Stromal cell of bone marrow (primary cell): ENCODE results near the gene BABAM2.
"Not testable (repeated sequence)": the region's sequence is repeated elsewhere in the genome, so short reads cannot be mapped to it uniquely, and the experiment has no call there.

Experiments
- DNase-seq: peaks from one replicate; pipeline ENCODE4 v3.0.0-alpha.2; 2012; ENCODE audit warnings: low read depth

The BABAM2 gene

GRCh38 chr2:28318023-28318422 is 427.5 kb downstream of the BABAM2 start:
- DNase-seq, result no peak

- DNase-seq, result no peak
These were observed 428.1 kb downstream of the BABAM2 start for GRCh38 chr2:28318462-28319117.

DNA sequence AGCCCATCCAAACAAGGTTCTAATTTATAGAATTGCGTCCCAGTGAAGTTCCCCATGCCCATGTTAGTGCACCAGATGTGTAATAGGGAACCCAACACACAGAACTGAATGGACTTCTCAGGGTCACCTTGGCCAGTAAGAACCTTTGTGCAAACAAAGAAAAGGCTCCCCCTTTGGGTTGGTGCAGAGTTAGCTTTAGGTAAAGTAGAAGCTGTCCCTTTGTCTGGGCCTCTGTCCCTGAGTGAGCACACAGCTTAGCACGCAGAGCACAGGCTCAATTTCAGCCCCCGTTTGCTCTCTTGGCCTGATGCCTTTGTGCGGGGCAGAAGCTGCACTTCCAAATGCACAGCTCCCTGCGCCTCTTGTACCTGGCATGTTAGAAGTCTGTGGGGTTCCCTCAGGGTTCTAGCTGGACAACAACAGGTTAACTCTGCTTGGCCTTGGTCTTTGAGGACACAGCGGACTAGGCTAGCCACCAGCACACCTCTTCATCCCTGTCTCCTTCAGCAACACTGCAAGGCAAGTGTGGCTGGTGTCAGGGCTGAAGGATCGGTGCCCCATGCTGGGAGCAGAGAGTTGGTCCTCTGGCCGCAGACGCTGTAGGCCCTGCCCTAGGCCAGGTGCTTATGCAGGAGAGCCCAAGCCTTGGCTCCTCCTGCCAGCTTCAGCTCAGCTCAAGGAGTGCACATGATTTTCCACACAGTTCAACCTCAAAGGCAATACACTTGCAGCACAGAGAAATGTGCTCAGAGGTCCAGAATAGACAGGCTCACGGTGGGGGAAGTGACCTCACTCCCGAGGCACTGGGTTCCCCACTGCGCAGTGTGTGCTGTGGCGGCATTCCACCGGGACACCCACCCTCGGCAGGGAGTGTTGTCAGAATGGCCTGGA is 428.8 kb downstream of the BABAM2 start:
- peak; percentile 38 for DNase-seq

DNA sequence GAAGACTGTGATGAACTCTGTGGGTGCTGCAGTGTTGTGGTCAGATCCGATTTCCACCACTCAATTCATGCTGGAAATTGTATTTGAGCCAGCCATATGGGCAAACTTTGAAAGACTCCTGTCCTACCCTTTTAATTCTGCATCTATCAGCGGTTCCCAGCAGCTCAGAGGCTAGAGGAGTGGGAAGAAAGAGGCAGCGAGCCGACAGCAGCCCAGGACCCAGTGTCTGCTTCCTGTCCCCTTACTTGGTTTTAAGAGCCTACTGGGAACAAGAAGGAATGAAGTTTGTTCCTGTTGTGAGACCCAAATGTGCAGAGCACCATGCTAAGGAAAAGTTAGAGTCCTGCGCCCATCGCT is 429.5 kb downstream of the BABAM2 start:
- DNase-seq, result no peak

GRCh38 chr2:28320371-28320770 is 429.8 kb downstream of the BABAM2 start:
- no peak for DNase-seq

DNA sequence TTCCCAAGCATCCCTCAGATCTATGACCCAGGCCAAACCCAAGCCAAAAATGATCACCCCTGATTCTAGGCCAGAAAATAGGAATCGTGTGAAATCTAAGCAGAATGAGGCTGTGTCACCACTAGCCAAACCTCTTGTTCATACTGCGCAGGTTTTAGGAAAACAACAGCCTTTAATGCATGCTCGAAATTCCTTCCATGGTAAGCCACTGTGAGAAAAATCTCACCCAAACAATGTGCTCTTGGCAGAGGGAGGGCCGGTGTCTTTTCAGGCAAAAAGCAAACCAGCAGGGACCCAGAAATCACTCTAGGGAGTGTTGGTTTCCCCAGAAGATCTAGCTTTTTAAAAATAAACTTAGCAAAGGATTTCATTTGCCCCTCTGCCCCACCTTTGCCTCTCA is 430.9 kb downstream of the BABAM2 start:
- DNase-seq, result peak; percentile 28

DNA sequence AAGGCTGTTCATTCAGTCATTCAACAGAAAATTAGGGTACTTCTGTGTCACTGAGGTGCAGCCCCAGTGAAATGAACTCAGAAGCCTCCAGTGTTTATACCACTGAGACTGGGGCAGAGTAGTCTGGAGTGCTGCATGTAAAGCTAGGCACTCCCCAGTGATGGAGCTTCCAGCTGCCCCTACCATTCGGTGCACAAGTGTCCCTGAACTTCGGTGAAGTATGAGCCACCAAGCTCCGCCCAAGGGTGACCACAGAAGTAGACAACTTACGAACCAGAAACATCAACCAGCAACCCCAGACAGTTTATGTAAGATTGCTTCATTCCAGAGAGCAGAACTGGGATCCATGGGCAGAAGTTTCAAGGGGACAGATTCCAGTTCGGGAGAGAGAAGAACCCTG is 431.5 kb downstream of the BABAM2 start:
- DNase-seq, result no peak

DNA sequence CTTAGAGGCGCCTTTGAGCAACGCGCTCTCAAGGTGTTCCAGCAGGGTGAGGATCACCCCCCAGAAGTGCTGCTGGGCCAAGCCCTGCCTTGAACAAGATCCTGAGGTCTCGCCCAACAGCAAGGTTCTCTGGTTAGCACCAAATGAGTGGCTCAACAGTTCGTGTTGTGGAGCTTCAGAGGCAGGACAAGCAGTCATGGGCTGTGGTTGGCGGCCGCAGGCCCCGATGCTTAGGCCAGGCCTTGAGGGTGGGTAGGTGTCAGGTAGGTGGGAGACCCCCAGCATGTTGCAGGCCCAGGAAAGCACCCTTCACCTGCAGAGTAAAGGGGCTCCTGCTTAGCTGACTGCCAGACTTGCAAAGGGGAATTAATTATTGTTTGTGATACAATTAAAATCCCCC is 431.9 kb downstream of the BABAM2 start:
- DNase-seq, result no peak

GRCh38 chr2:28322981-28323396 is 432.5 kb downstream of the BABAM2 start:
- no peak for DNase-seq

DNA sequence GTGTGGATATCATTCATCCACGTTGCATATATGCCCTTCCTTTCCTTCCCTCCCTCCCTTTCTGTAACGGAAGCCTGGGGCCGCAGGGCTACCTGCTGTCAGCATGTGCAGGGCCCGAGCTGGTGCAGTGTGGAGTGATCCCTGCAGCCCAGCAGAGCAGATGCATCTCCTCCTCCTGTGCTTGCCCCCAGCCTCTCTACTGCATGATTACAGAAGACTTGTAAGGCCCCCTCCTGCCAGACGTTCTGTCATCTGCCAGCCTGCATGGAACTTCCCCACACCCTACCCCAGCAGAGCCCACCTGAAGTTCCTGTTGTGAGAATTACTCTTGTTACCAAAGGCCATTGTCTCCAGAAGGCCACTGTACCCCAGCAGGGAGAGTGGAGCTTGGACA is 434.6 kb downstream of the BABAM2 start:
- DNase-seq, result no peak

DNA sequence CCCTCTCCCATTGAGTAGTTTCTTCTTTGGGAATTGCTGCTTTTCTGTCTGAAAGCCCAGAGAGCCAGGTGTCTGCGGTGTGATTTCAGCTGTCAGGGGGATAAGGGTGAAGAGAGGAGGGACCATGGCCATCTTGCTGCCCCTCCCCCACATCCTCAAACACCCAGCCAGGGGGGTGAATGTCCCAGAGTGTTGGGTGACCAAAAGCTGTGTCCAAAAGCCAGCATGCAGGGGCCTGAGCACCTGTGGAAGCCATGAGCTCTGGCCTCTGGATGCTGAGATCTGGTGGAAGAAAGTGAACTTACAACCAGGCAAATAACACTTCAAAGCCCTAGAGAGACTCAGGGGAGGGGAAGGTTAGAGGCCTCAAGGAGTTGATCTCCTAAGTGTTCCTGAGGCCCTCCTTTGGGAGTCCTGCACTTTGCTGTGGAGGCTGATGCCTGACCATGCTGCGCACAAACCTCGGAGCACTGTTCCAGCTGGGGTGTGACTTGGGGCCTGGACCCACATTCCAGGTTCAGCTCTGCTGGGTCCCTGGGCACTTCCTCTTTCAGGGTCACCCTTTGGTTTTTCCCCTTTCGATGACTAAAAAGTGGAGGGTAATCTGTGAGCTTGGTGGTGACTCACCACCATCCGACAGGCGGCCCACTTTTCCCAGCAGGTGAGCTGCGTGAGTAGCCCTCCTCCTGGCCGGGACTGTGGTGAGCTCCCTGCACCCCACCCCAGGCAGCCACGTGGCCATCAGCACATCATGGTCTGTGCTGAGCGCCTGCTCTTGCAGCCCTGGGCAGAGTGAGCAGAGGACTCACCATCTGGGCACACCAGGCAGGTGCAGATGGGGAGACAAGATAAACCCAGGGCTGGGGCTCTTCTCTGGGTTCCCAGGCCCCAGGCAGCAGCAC is 435.3 kb downstream of the BABAM2 start:
- DNase-seq, result no peak

DNA sequence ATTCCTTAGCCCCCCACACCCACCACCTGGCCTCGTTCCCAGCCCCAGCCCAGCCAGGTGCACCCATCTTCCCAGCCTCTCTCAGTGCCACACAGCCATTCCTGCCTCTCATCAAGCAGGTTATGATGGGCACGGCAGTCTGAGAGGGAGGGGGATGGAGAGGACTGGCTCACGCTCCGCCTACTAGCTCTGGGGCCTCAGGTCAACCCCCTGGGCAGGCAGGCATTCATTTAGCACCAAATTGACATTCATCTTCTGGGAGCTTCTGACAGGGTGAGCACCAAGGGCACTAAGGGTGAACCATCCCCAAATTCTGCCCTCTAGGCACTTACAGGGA is 435.9 kb downstream of the BABAM2 start:
- no peak for DNase-seq

GRCh38 chr2:28326881-28327505 is 436.5 kb downstream of the BABAM2 start:
- DNase-seq, result no peak

DNA sequence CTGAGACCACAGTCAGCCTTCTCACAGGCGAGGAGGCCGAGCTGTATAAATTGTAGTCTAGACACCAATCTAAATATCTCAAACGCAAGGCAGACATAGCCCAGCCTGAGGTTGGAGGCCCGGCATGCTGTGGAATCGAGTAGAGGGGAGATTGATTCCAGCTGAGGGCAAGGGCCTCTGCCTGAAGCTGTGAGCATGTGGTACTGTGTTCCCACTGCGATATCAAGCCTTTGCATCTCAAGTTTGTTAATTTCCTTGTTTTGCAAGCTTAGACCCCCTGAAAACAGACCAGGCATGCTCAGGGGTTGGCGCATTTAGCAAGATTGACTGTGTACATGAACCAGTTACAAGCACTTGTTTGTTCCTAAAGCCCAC is 437.0 kb downstream of the BABAM2 start:
- no peak for DNase-seq

- DNase-seq, result peak; percentile 76
These were observed 437.7 kb downstream of the BABAM2 start for GRCh38 chr2:28327956-28328922.

DNA sequence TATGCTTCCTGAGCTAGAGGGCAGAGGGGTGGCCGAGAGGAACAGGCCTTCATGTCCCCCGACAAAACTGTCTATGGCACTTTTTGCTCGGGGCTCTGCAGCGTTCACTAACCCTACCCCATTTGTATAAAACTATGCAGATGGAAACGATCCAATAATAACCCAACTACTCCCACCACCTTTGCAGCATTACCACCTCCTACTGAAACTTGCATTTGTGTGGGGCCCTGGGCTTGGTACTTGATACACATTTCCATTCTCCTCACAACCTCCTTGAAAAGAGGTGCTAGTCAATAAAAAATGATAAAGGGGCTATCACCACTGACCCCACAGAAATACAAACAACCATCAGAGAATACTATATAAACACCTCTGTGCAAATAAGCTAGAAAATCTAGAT is 438.7 kb downstream of the BABAM2 start:
- DNase-seq, result no peak

DNA sequence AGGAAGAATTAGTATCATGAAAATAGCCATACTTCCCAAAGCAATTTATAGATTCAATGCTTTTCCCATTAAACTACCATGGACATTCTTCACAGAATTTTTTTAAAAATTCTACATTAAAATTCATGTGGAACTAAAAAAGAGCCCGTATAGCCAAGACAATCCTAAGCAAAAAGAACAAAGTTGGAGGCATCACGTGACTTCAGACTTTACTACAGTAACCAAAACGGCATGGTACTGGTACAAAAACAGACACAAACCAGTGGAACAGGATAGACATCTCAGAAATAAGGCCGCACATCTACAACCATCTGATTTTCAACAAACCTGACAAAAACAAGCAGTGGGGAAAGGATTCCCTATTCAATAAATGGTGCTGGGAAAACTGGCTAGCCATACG is 440.2 kb downstream of the BABAM2 start:
- not testable (repeated sequence) for DNase-seq

DNA sequence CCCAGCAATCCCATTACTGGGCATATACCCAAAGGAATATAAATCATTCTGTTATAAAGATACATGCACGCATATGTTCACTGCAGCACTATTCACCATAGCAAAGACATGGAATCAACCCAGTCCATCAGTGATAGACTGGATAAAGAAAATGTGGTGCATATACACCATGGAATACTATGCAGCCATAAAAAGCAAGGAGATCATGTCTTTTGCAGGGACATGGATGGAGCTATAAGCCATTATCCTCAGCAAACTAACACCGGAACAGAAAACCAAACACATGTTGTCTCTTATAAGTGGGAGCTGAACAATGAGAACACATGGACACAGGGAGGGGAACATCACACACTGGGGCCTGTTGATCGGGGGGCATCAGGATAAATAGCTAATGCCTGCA is 441.3 kb downstream of the BABAM2 start:
- not testable (repeated sequence) for DNase-seq

DNA sequence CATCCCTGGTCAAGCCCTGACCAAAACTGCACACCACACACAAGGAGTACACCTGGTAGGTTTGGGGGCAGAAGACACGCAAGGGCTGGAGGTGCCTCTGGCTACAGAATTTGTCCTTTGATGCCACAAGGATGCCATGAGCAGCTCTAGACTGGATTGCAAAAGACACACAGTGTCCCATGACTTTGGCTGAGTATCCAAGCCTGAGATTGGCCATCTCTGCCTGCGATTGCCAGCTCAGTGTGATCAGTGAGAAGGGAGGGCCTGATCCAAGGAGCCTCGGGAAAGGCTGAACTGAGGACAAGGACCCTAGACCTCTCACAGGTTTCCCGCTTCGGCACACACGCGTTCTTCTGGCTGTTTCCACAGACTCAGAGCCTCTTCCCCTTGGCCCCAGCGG is 442.2 kb downstream of the BABAM2 start:
- no peak for DNase-seq

GRCh38 chr2:28333606-28334526 is 443.3 kb downstream of the BABAM2 start:
- DNase-seq, result no peak
